HEK293T (cell line): ENCODE results near the gene BIRC3.

ENCODE experiments used
- CTBP1 ChIP-seq: fragments of 450-650 bp; IDR thresholded peaks from 2 replicates; pipeline ENCODE4 v1.6.1; 2016; ENCODE audit warnings: borderline replicate concordance
- ELF4 ChIP-seq: fragments of 450-650 bp; IDR thresholded peaks from 2 replicates; pipeline ENCODE4 v1.6.1; 2017; ENCODE audit warnings: antibody characterized with exemption
- FOXA1 ChIP-seq: fragments of 450-650 bp; IDR thresholded peaks from 2 replicates; pipeline ENCODE4 v1.6.1; 2016; ENCODE audit warnings: mild to moderate bottlenecking
- FOXK2 ChIP-seq: fragments of 450-650 bp; IDR thresholded peaks from 2 replicates; pipeline ENCODE4 v1.6.1; 2016; ENCODE audit warnings: mild to moderate bottlenecking
- L3MBTL2 ChIP-seq: fragments of 450-650 bp; conservative IDR thresholded peaks from 2 replicates; pipeline ENCODE4 v1.6.1; 2016; ENCODE audit warnings: mild to moderate bottlenecking
- PKNOX1 ChIP-seq: fragments of 450-650 bp; IDR thresholded peaks from 2 replicates; pipeline ENCODE4 v1.6.1; 2016
- TARDBP ChIP-seq: fragments of 450-650 bp; IDR thresholded peaks from 2 replicates; pipeline ENCODE4 v1.6.1; 2016

- TF ChIP-seq FOXA1 (no peak), PKNOX1 (no peak), TARDBP (no peak), ELF4 (no peak), CTBP1 (no peak), FOXK2 (no peak), L3MBTL2 (no peak)
Observed at GRCh38 chr11:102364991-102365390, 47.7 kb downstream of the BIRC3 start.
